Measurements from ENCODE around the gene GTF2H2C_2.
"Not testable (repeated sequence)": the region's sequence is repeated elsewhere in the genome, so short reads cannot be mapped to it uniquely, and the experiment has no call there.

GTF2H2C_2 gene

GRCh38 chr5:70415117-70415516 is at the start of gene GTF2H2C_2:
Gene GTF2H2C_2 (plus strand): TSS chr5:70415368.
- intact Hi-C loops (cut with DNase I; ENCODE audit: low total_unique reads); H3K36me3 ChIP-seq (ENCODE audit: low read depth, missing control alignments); H3K27ac ChIP-seq; H3K4me3 ChIP-seq; DNase-seq; H3K4me1 ChIP-seq; H3K9me3 ChIP-seq; H3K27me3 ChIP-seq: not testable (repeated sequence)
- no CpG with 5 or more reads among the region's 39 CpGs for WGBS, 2 donors

GRCh38 chr5:70400984-70401686 is 14.0 kb upstream of the GTF2H2C_2 start:
- H3K27ac ChIP-seq = peak overlapping the region in 1 of 2 donors; percentile 45
- H3K9me3 ChIP-seq; H3K36me3 ChIP-seq (ENCODE audit: low read depth, missing control alignments); H3K4me1 ChIP-seq; intact Hi-C loops (cut with DNase I; ENCODE audit: low total_unique reads); H3K27me3 ChIP-seq: not testable (repeated sequence)
- DNase-seq = peak; percentile 20
- H3K4me3 ChIP-seq = peak overlapping the region; percentile 37 to 57
- WGBS, 2 donors = no CpG with 5 or more reads among the region's 71 CpGs

GRCh38 chr5:70421322-70421721 is 6.2 kb downstream of the GTF2H2C_2 start:
- H3K4me3 ChIP-seq; H3K36me3 ChIP-seq (ENCODE audit: low read depth, missing control alignments); H3K27ac ChIP-seq; H3K9me3 ChIP-seq; DNase-seq; intact Hi-C loops (cut with DNase I; ENCODE audit: low total_unique reads); H3K4me1 ChIP-seq; H3K27me3 ChIP-seq: not testable (repeated sequence)
- no CpG with 5 or more reads among the region's 1 CpG for WGBS, 2 donors

GRCh38 chr5:70423215-70423614 is 8.0 kb downstream of the GTF2H2C_2 start:
- H3K4me1 ChIP-seq; intact Hi-C loops (cut with DNase I; ENCODE audit: low total_unique reads); H3K27ac ChIP-seq; DNase-seq; H3K36me3 ChIP-seq (ENCODE audit: low read depth, missing control alignments); H3K9me3 ChIP-seq; H3K4me3 ChIP-seq; H3K27me3 ChIP-seq: not testable (repeated sequence)
- WGBS, 2 donors = no CpG with 5 or more reads among the region's 3 CpGs

- H3K9me3 ChIP-seq; H3K4me3 ChIP-seq; intact Hi-C loops (cut with DNase I; ENCODE audit: low total_unique reads); H3K36me3 ChIP-seq (ENCODE audit: low read depth, missing control alignments); DNase-seq; H3K27me3 ChIP-seq; H3K4me1 ChIP-seq; H3K27ac ChIP-seq: not testable (repeated sequence)
- no CpG with 5 or more reads among the region's 2 CpGs for WGBS, 2 donors
These were observed 23.4 kb downstream of the GTF2H2C_2 start for GRCh38 chr5:70438518-70438917.

GRCh38 chr5:70449565-70449964 is 34.4 kb downstream of the GTF2H2C_2 start:
- H3K36me3 ChIP-seq (ENCODE audit: low read depth, missing control alignments); H3K4me1 ChIP-seq; H3K4me3 ChIP-seq; DNase-seq; H3K9me3 ChIP-seq; H3K27me3 ChIP-seq; H3K27ac ChIP-seq; intact Hi-C loops (cut with DNase I; ENCODE audit: low total_unique reads): not testable (repeated sequence)
- 100% methylated on average over 1 of the region's 1 CpG; no CpG with 5 or more reads in 1 of the 2 donors for WGBS, 2 donors

GRCh38 chr5:70451249-70451984 is 36.2 kb downstream of the GTF2H2C_2 start:
- H3K4me3 ChIP-seq; intact Hi-C loops (cut with DNase I; ENCODE audit: low total_unique reads); H3K36me3 ChIP-seq (ENCODE audit: low read depth, missing control alignments); H3K27ac ChIP-seq; H3K4me1 ChIP-seq; H3K9me3 ChIP-seq; DNase-seq; H3K27me3 ChIP-seq: not testable (repeated sequence)
- no CpG with 5 or more reads among the region's 7 CpGs for WGBS, 2 donors

GRCh38 chr5:70457093-70457492 is 41.9 kb downstream of the GTF2H2C_2 start:
- H3K4me3 ChIP-seq; H3K4me1 ChIP-seq; H3K27ac ChIP-seq; DNase-seq; H3K36me3 ChIP-seq (ENCODE audit: low read depth, missing control alignments); intact Hi-C loops (cut with DNase I; ENCODE audit: low total_unique reads); H3K27me3 ChIP-seq; H3K9me3 ChIP-seq: not testable (repeated sequence)
- WGBS, 2 donors = no CpG with 5 or more reads among the region's 6 CpGs

- H3K4me3 ChIP-seq; DNase-seq; intact Hi-C loops (cut with DNase I; ENCODE audit: low total_unique reads); H3K36me3 ChIP-seq (ENCODE audit: low read depth, missing control alignments); H3K27me3 ChIP-seq; H3K9me3 ChIP-seq; H3K27ac ChIP-seq; H3K4me1 ChIP-seq: not testable (repeated sequence)
- WGBS, 2 donors = 12 to 26% methylated on average over 3 to 5 of the region's 13 CpGs
These were observed 44.0 kb downstream of the GTF2H2C_2 start for GRCh38 chr5:70459188-70459587.

GRCh38 chr5:70461984-70462383 is 46.8 kb downstream of the GTF2H2C_2 start:
- H3K36me3 ChIP-seq (ENCODE audit: low read depth, missing control alignments); H3K4me1 ChIP-seq; H3K4me3 ChIP-seq; DNase-seq; intact Hi-C loops (cut with DNase I; ENCODE audit: low total_unique reads); H3K27ac ChIP-seq; H3K27me3 ChIP-seq; H3K9me3 ChIP-seq: not testable (repeated sequence)
- no CpG with 5 or more reads among the region's 6 CpGs for WGBS, 2 donors

- DNase-seq; H3K36me3 ChIP-seq (ENCODE audit: low read depth, missing control alignments); H3K9me3 ChIP-seq; H3K27ac ChIP-seq; H3K4me3 ChIP-seq; H3K4me1 ChIP-seq; intact Hi-C loops (cut with DNase I; ENCODE audit: low total_unique reads); H3K27me3 ChIP-seq: not testable (repeated sequence)
- WGBS, 2 donors = no CpG with 5 or more reads among the region's 5 CpGs
These were observed 49.0 kb downstream of the GTF2H2C_2 start for GRCh38 chr5:70464019-70464637.

GRCh38 chr5:70469926-70470509 is 54.9 kb downstream of the GTF2H2C_2 start:
- H3K27me3 ChIP-seq; H3K36me3 ChIP-seq (ENCODE audit: low read depth, missing control alignments); DNase-seq; H3K4me1 ChIP-seq; H3K4me3 ChIP-seq; intact Hi-C loops (cut with DNase I; ENCODE audit: low total_unique reads); H3K9me3 ChIP-seq; H3K27ac ChIP-seq: not testable (repeated sequence)
- no CpG with 5 or more reads among the region's 7 CpGs for WGBS, 2 donors
